K562 (cell line): ENCODE results near the gene TMEM101. TPM values are rescaled to one million over a fixed set of nuclear protein-coding genes. Genes with fewer than 3 reads are reported as not detected.

Experiments used
- ATAC-seq: fragments of 200-7000 bp; cut with Tn5 transposase; 3 replicates; pipeline ENCODE4 v1.9.1; 2020; ENCODE audit warnings: moderate library complexity
- BruUV-seq: library from RNA; stranded (reverse); fragments of 400-500 nt; replicated peaks from 2 replicates; lab custom pipeline; 2021; lab: Mats Ljungman, UMichigan
- CTCF ChIA-PET: fragments of 300-600 bp; formaldehyde crosslinking; extraction: SDS; loops from one replicate; lab custom pipeline; 2021; ENCODE audit warnings: low intra/inter-chr PET ratio; lab: Yijun Ruan, JAX
- POLR2A ChIA-PET: fragments of 300-600, 350-650 bp; sonication (Branson Sonifier 250); formaldehyde crosslinking; extraction: SDS; loops from one replicate; lab custom pipeline; 2021; ENCODE audit warnings: antibody characterized with exemption, inconsistent platforms; lab: Yijun Ruan, JAX
- DNase-seq, 4 experiments: peaks; one replicate each; pipeline versions ENCODE4 v3.0.0 to v3.0.0-alpha.2; 2011 to 2018; ENCODE audit warnings: low spot score in 3 of 4, mixed read lengths in 3 of 4; ENCODE audit errors: extremely low read depth in 1 of 4
- FAIRE-seq: peaks from 2 replicates; lab custom pipeline; 2011; peaks lifted over from hg19 to GRCh38; lab: Jason Lieb, UNC
- H2AFZ ChIP-seq: 2 replicates; pipeline ENCODE4 v1.6.0; 2011; ENCODE audit warnings: low read depth, low read length, control low read depth, inconsistent platforms
- H3K27ac ChIP-seq: fragments of 200-600 bp; 3 replicates; pipeline ENCODE4 v1.8.0; 2011; ENCODE audit warnings: low read depth, mild to moderate bottlenecking, control low read depth, inconsistent platforms, low read length, moderate library complexity, mixed read lengths; ENCODE audit errors: extremely low read depth
- H3K27me3 ChIP-seq, 2 experiments: fragments of 300-600 bp in 1 of 2; 2 replicates in 1 of 2; 3 replicates in 1 of 2; pipeline versions ENCODE4 v1.6.0 to v1.8.0; 2011; ENCODE audit warnings: inconsistent platforms in 2 of 2, low read length in 2 of 2, mild to moderate bottlenecking in 1 of 2, mixed read lengths in 1 of 2, moderate library complexity in 1 of 2; ENCODE audit not compliant: control insufficient read depth in 2 of 2, insufficient read depth in 2 of 2
- H3K36me3 ChIP-seq: fragments of 300-600 bp; 3 replicates; pipeline ENCODE4 v1.8.0; 2011; ENCODE audit warnings: mild to moderate bottlenecking, low read length, inconsistent platforms; ENCODE audit not compliant: control insufficient read depth, insufficient read depth
- H3K4me1 ChIP-seq, 2 experiments: fragments of 200-600 bp in 1 of 2; replicated peaks in 1 of 2; 2 replicates in 1 of 2; 3 replicates in 1 of 2; pipeline versions ENCODE4 v1.5.1 to v1.8.0; 2011; ENCODE audit warnings: inconsistent platforms in 2 of 2, low read length in 2 of 2, mild to moderate bottlenecking in 1 of 2, mixed read lengths in 1 of 2, moderate library complexity in 1 of 2; ENCODE audit not compliant: control insufficient read depth in 2 of 2, insufficient read depth in 2 of 2
- H3K4me2 ChIP-seq: 2 replicates; pipeline ENCODE4 v1.6.1; 2011; ENCODE audit warnings: low read length, control low read depth, inconsistent platforms, mixed read lengths; ENCODE audit not compliant: insufficient read depth
- H3K4me3 ChIP-seq: fragments of 200-600 bp; sonication (generic), shearing (Covaris generic); 2 replicates; pipeline ENCODE4 v1.5.1; 2016; ENCODE audit warnings: control low read depth, inconsistent platforms
- H3K79me2 ChIP-seq: fragments of 200-600 bp; 3 replicates; pipeline ENCODE4 v1.8.0; 2011; ENCODE audit warnings: low read length, inconsistent platforms; ENCODE audit not compliant: control insufficient read depth, insufficient read depth
- H3K9ac ChIP-seq, 2 experiments: 2 replicates each; pipeline versions ENCODE4 v1.6.0 to v1.6.1; 2011; ENCODE audit warnings: low read depth in 2 of 2, low read length in 2 of 2, control low read depth in 1 of 2, inconsistent platforms in 1 of 2, mild to moderate bottlenecking in 1 of 2, mixed read lengths in 1 of 2; ENCODE audit not compliant: insufficient read depth in 1 of 2
- H3K9me1 ChIP-seq: one replicate; pipeline ENCODE4 v1.6.0; 2011; ENCODE audit warnings: inconsistent platforms, mild to moderate bottlenecking, low read length, moderate library complexity; ENCODE audit not compliant: control insufficient read depth, insufficient read depth
- H3K9me3 ChIP-seq: replicated peaks from 2 replicates; pipeline ENCODE4 v1.5.1; 2011; ENCODE audit warnings: low read depth, low read length, inconsistent platforms; ENCODE audit not compliant: control insufficient read depth, insufficient read depth
- H4K20me1 ChIP-seq: replicated peaks from 2 replicates; pipeline ENCODE4 v1.6.1; 2011; ENCODE audit warnings: low read length, inconsistent platforms, mixed read lengths; ENCODE audit not compliant: control insufficient read depth, insufficient read depth
- ETS1 ChIP-seq: conservative IDR thresholded peaks from 2 replicates; pipeline ENCODE4 v1.6.1; 2011; ENCODE audit warnings: low read depth, mild to moderate bottlenecking, low read length; ENCODE audit not compliant: control insufficient read depth
- FIP1L1 ChIP-seq: fragments of 200-400 bp; formaldehyde crosslinking; IDR thresholded peaks from 2 replicates; pipeline ENCODE4 v1.6.1; 2018; ENCODE audit warnings: mild to moderate bottlenecking, low read depth, low read length; ENCODE audit not compliant: poor library complexity, severe bottlenecking
- GTF2F1 ChIP-seq: IDR thresholded peaks from 2 replicates; pipeline ENCODE4 v1.6.1; 2011; ENCODE audit warnings: low read depth, low read length, improper control_type of control experiment
- HDAC3 ChIP-seq: fragments of 450-650 bp; IDR thresholded peaks from 2 replicates; pipeline ENCODE4 v1.6.1; 2018; ENCODE audit warnings: borderline replicate concordance, mild to moderate bottlenecking, moderate library complexity; ENCODE audit not compliant: partially characterized antibody
- IFI16 ChIP-seq: fragments of 250-450 bp; sonication (Bioruptor Pico); IDR thresholded peaks from 2 replicates; pipeline ENCODE4 v2.1.2; 2022; ENCODE audit warnings: mild to moderate bottlenecking, inconsistent platforms
- KDM5B ChIP-seq: fragments of 200-600 bp; sonication (generic); IDR thresholded peaks from 2 replicates; pipeline ENCODE4 v1.6.1; 2012; ENCODE audit warnings: low read depth, mild to moderate bottlenecking, moderate library complexity, low read length, control low read depth, inconsistent platforms; ENCODE audit not compliant: insufficient replicate concordance
- MBD1 ChIP-seq: fragments of 250-450 bp; sonication (Bioruptor Pico); IDR thresholded peaks from 2 replicates; pipeline ENCODE4 v1.8.0; 2022; ENCODE audit warnings: inconsistent platforms
- NEUROD1 ChIP-seq: fragments of 150-350 bp; IDR thresholded peaks from 2 replicates; pipeline ENCODE4 v1.6.1; 2014; ENCODE audit warnings: borderline replicate concordance, low read length, low read depth; ENCODE audit not compliant: partially characterized antibody
- NR4A1 ChIP-seq, 2 experiments: fragments of 250-450 bp in 1 of 2; fragments of 450-650 bp in 1 of 2; sonication (Bioruptor Pico) in 1 of 2; IDR thresholded peaks; 2 replicates each; pipeline versions ENCODE4 v1.4.0 to v1.6.1; 2016 to 2020; ENCODE audit warnings: mild to moderate bottlenecking in 2 of 2, missing compliant biosample characterization in 1 of 2, missing genetic modification characterization in 1 of 2, moderate library complexity in 1 of 2
- SRSF9 ChIP-seq: fragments of 200-400 bp; formaldehyde crosslinking; IDR thresholded peaks from 2 replicates; pipeline ENCODE4 v1.6.1; 2017; ENCODE audit warnings: low read depth, low read length, borderline replicate concordance
- STAT5B ChIP-seq: fragments of 250-450 bp; sonication (Bioruptor Pico); IDR thresholded peaks from 2 replicates; pipeline ENCODE4 v1.8.0; 2021; ENCODE audit warnings: mild to moderate bottlenecking, inconsistent platforms
- ZFX ChIP-seq: sonication (generic); formaldehyde crosslinking; IDR thresholded peaks from 2 replicates; pipeline ENCODE4 v1.8.0; 2022; ENCODE audit warnings: mild to moderate bottlenecking, missing genetic modification reagents, moderate library complexity
- ZNF561 ChIP-seq: fragments of 450-650 bp; formaldehyde crosslinking; conservative IDR thresholded peaks from 2 replicates; pipeline ENCODE4 v1.4.0; 2020; ENCODE audit warnings: mild to moderate bottlenecking, moderate library complexity
- ZNF668 ChIP-seq: fragments of 250-450 bp; sonication (Bioruptor Pico); IDR thresholded peaks from 2 replicates; pipeline ENCODE4 v1.8.0; 2022; ENCODE audit warnings: mild to moderate bottlenecking, inconsistent platforms
- ZNF764 ChIP-seq: fragments of 250-450 bp; sonication (Bioruptor Pico); IDR thresholded peaks from 2 replicates; pipeline ENCODE4 v1.4.0; 2020; ENCODE audit warnings: low read depth, mild to moderate bottlenecking, moderate library complexity
- WGBS: fragments of 100-300 bp; shearing (Covaris generic); methylation state at CpG from one replicate; pipeline ENCODE4 v1.1.6; 2016; ENCODE audit warnings: low coverage, mixed read lengths; ENCODE audit not compliant: insufficient coverage; ENCODE audit errors: missing lambda C conversion rate; 5-methylcytosine and 5-hydroxymethylcytosine counted together
- in situ Hi-C: fragments of 300-500 bp; cut with MboI; formaldehyde crosslinking; loops from 4 replicates; pipeline ENCODE4 v1.15.0; 2018; ENCODE audit warnings: inconsistent platforms, mixed read lengths
- intact Hi-C: fragments of 100-400 bp; cut with micrococcal nuclease; formaldehyde crosslinking; loops from 2 replicates; pipeline ENCODE4 v1.14.2; 2022
- polyA plus RNA-seq, 8 experiments: library from polyadenylated mRNA; depleted of rRNA in 4 of 8; stranded (reverse) in 5 of 8; unstranded in 3 of 8; fragments of >200 nt; fragmentation: Nextera tagmentation in 2 of 8; fragmentation: Illumina TruSeq in 1 of 8; extraction: Ambion mirVana in 2 of 8; extraction: Trizol in 1 of 8; gene quantifications; 2 replicates each; pipeline versions ENCODE4 v1.2.1 to v1.2.3, GENCODE V29; 2011 to 2014; ENCODE audit warnings: inconsistent platforms in 1 of 8, missing spikeins in 1 of 8
- total RNA-seq, 7 experiments: library from RNA; depleted of rRNA in 6 of 7; stranded (reverse); fragments of >200 nt in 6 of 7; fragmentation: Illumina TruSeq in 2 of 7; extraction: Trizol in 2 of 7; gene quantifications; 2 replicates each; pipeline versions ENCODE4 v1.2.1 to v1.2.3, GENCODE V29; 2011 to 2021; ENCODE audit warnings: low replicate concordance in 1 of 7

TMEM101 gene
- total and polyA plus RNA-seq, 9 of the 15 experiments (the other 6 are each of a cell fraction or from before 2014, with no cell fraction given) = 21.2 to 110 (median 37.8) TPM

GRCh38 chr17:44006598-44007345, 8.0 kb downstream of the TMEM101 start (continued):
- TF ChIP-seq ETS1 = 0 out of 2 replicates have a peak, but pooled peaks have one; percentile 49
- no peak for TF ChIP-seq STAT5B
- no peak for TF ChIP-seq ZNF764 (CRISPR knock-in tag)
- TF ChIP-seq ZNF561 (CRISPR knock-in tag) = no peak
- no peak for TF ChIP-seq GTF2F1
- TF ChIP-seq NEUROD1 = peak; percentile 9
- no peak for TF ChIP-seq SRSF9
- TF ChIP-seq ZNF668 = no peak
- TF ChIP-seq IFI16 (CRISPR knock-in tag) = no peak

GRCh38 chr17:44006272-44006597, 8.5 kb downstream of the TMEM101 start:
- no peaks in the 10 kb centered on the region for H3K27me3 ChIP-seq
- H3K9me3 ChIP-seq = no peaks in the 10 kb centered on the region
- peak overlapping the region; percentile 64; the same call in 1 of the 3 replicates for H3K27ac ChIP-seq
- POLR2A ChIA-PET = interaction anchor here (1.0 to 1.6 kb wide), 4 partner anchors 10 to 19 kb away, joined by 3 to 5 read pairs (median 4); no protein-coding TSS in a partner anchor
- BruUV-seq = no TSS peak
- in situ Hi-C loops = no loop called here
- H3K4me1 ChIP-seq = peaks cover 9 to 37% of the 10 kb centered on the region in 2 experiments
- intact Hi-C loops = no loop called here
- TF ChIP-seq MBD1 (CRISPR knock-in tag) (peak; percentile 80; the same call in 1 of the 2 replicates), KDM5B (peak; percentile 44), FIP1L1 (peak; percentile 19), HDAC3 (no peak), ZFX (CRISPR knock-in tag) (peak; percentile 39; the same call in 1 of the 2 replicates), NR4A1 (CRISPR knock-in tag; IDR thresholded peaks at IDR 0.05) (no peak), NR4A1 (tag; IDR thresholded peaks at IDR 0.05) (0 out of 2 replicates have a peak, but pooled peaks have one; percentile 39)
- peak overlapping the region; percentile 33 for H3K4me3 ChIP-seq
- peak overlapping the region; percentile 79 for H3K4me2 ChIP-seq
- CTCF ChIA-PET = no interaction called here
- no peak for ATAC-seq
- no peaks in the 10 kb centered on the region for H3K79me2 ChIP-seq
- DNase-seq = no peak
- H3K9me1 ChIP-seq = no peaks in the 10 kb centered on the region
- WGBS = 35% methylated on average over 21 of the region's 21 CpGs
- no peak for FAIRE-seq
- peaks cover 6% of the 10 kb centered on the region; the same call in 1 of the 3 replicates for H3K36me3 ChIP-seq
- peak overlapping the region; percentile 91 for H2AFZ ChIP-seq
- H4K20me1 ChIP-seq = peaks cover 11% of the 10 kb centered on the region; the same call in 1 of the 2 replicates
- peak overlapping the region; percentile 35 to 90; a peak in 3 of 4 replicates for H3K9ac ChIP-seq
